ENCODE results near the gene GPR68. TPM values are rescaled to one million over a fixed set of nuclear protein-coding genes. Genes with fewer than 3 reads are reported as not detected.
A peak's percentile ranks its signal among the peaks of the same experiment; 100 is the strongest.

The GPR68 gene
- total RNA-seq, 2 donors from 2014 or later, result 0.37 to 0.66 TPM

- H3K36me3 ChIP-seq, result no peaks in the 10 kb centered on the region
- intact Hi-C loops (cut with DNase I), result no loop called here
- peak overlapping the region; percentile 48 for H3K27ac ChIP-seq
- no peaks in the 10 kb centered on the region for H3K9me3 ChIP-seq
- no peak for DNase-seq
- no peak overlapping the region for H3K4me3 ChIP-seq
- H3K4me1 ChIP-seq, result no peaks in the 10 kb centered on the region
- TF ChIP-seq CTCF (IDR thresholded peaks at IDR 0.05), result no peak
- H3K27me3 ChIP-seq, result no peaks in the 10 kb centered on the region
- H3K9ac ChIP-seq (ENCODE audit: low read depth in 2 of 2, low read length in 2 of 2), result peak overlapping the region in 1 of 2 donors; percentile 48
Observed at GRCh38 chr14:91245029-91245428, 525 bp upstream of the GPR68 start.

GRCh38 chr14:91243074-91243471, 1.4 kb downstream of the GPR68 start:
- H3K27ac ChIP-seq, result peak overlapping the region; percentile 27
- intact Hi-C loops (cut with DNase I), result no loop called here

GRCh38 chr14:91242635-91243034, 1.9 kb downstream of the GPR68 start:
- DNase-seq, result no peak
- no peaks in the 10 kb centered on the region for H3K4me1 ChIP-seq
- H3K9ac ChIP-seq (ENCODE audit: low read depth in 2 of 2, low read length in 2 of 2), result peak overlapping the region in 1 of 2 donors; percentile 26
- intact Hi-C loops (cut with DNase I), result no loop called here
- TF ChIP-seq CTCF (IDR thresholded peaks at IDR 0.05), result no peak
- no peaks in the 10 kb centered on the region for H3K27me3 ChIP-seq
- no peaks in the 10 kb centered on the region for H3K9me3 ChIP-seq
- H3K36me3 ChIP-seq, result no peaks in the 10 kb centered on the region
- no peak overlapping the region for H3K4me3 ChIP-seq
- H3K27ac ChIP-seq, result no peak overlapping the region

More at GRCh38 chr14:91243074-91243471, 1.4 kb downstream of the GPR68 start:
- TF ChIP-seq CTCF (IDR thresholded peaks at IDR 0.05), result no peak
- no peak for DNase-seq
- Histone ChIP-seq H3K4me3 (no peak overlapping the region), H3K27me3 (no peaks in the 10 kb centered on the region), H3K9ac (ENCODE audit: low read depth in 2 of 2, low read length in 2 of 2) (peak overlapping the region in 1 of 2 donors; percentile 16), H3K4me1 (no peaks in the 10 kb centered on the region), H3K36me3 (no peaks in the 10 kb centered on the region), H3K9me3 (no peaks in the 10 kb centered on the region)

GRCh38 chr14:91241863-91242262, 2.6 kb downstream of the GPR68 start:
- DNase-seq, result no peak
- TF ChIP-seq CTCF (IDR thresholded peaks at IDR 0.05), result no peak

GRCh38 chr14:91238661-91239060, 5.8 kb downstream of the GPR68 start:
- Histone ChIP-seq H3K9ac (ENCODE audit: low read depth in 2 of 2, low read length in 2 of 2) (no peak overlapping the region), H3K36me3 (no peaks in the 10 kb centered on the region), H3K9me3 (no peaks in the 10 kb centered on the region), H3K4me1 (no peaks in the 10 kb centered on the region), H3K27ac (no peak overlapping the region), H3K4me3 (no peak overlapping the region), H3K27me3 (no peaks in the 10 kb centered on the region)
- intact Hi-C loops (cut with DNase I), result no loop called here
- no peak for TF ChIP-seq CTCF (IDR thresholded peaks at IDR 0.05)
- no peak for DNase-seq

More at GRCh38 chr14:91241863-91242262, 2.6 kb downstream of the GPR68 start:
- Histone ChIP-seq H3K4me1 (no peaks in the 10 kb centered on the region), H3K4me3 (no peak overlapping the region), H3K9me3 (no peaks in the 10 kb centered on the region), H3K27me3 (no peaks in the 10 kb centered on the region), H3K9ac (ENCODE audit: low read depth in 2 of 2, low read length in 2 of 2) (no peak overlapping the region), H3K27ac (peak overlapping the region; percentile 2), H3K36me3 (no peaks in the 10 kb centered on the region)
- intact Hi-C loops (cut with DNase I), result no loop called here

All from colonic mucosa (tissue), 4 donors.